GM21360 (cell line): ENCODE measurements around the gene TTC7B.

Experiments used
- ATAC-seq: cut with Tn5 transposase; IDR thresholded peaks from one replicate; pipeline ENCODE4 v1.9.1; 2021; ENCODE audit warnings: mild to moderate bottlenecking, moderate library complexity; ENCODE audit not compliant: unreplicated experiment

TTC7B gene

GRCh38 chr14:90678420-90678819 lies 137.8 kb downstream of the TTC7B start:
- no peak for ATAC-seq

GRCh38 chr14:90677484-90678050 lies 138.7 kb downstream of the TTC7B start:
- ATAC-seq: no peak

GRCh38 chr14:90676912-90677311 lies 139.3 kb downstream of the TTC7B start:
- ATAC-seq: no peak

GRCh38 chr14:90676356-90676755 lies 139.9 kb downstream of the TTC7B start:
- ATAC-seq: no peak

- ATAC-seq: no peak
Measured at GRCh38 chr14:90675399-90675798, 140.8 kb downstream of the TTC7B start.

GRCh38 chr14:90674716-90675115 lies 141.5 kb downstream of the TTC7B start:
- ATAC-seq: no peak

- no peak for ATAC-seq
Measured at GRCh38 chr14:90674043-90674670, 142.1 kb downstream of the TTC7B start.

- no peak for ATAC-seq
Measured at GRCh38 chr14:90671382-90672234, 144.6 kb downstream of the TTC7B start.

- no peak for ATAC-seq
Measured at GRCh38 chr14:90669731-90670130, 146.5 kb downstream of the TTC7B start.

- no peak for ATAC-seq
Measured at GRCh38 chr14:90666571-90666970, 149.7 kb downstream of the TTC7B start.

GRCh38 chr14:90665321-90666000 lies 150.8 kb downstream of the TTC7B start:
- ATAC-seq: no peak

GRCh38 chr14:90664911-90665310 lies 151.3 kb downstream of the TTC7B start:
- no peak for ATAC-seq

- no peak for ATAC-seq
Measured at GRCh38 chr14:90663680-90664079, 152.6 kb downstream of the TTC7B start.

- ATAC-seq: no peak
Measured at GRCh38 chr14:90663140-90663539, 153.1 kb downstream of the TTC7B start.

GRCh38 chr14:90661866-90662265 lies 154.4 kb downstream of the TTC7B start:
- ATAC-seq: no peak

- no peak for ATAC-seq
Measured at GRCh38 chr14:90660865-90661570, 155.2 kb downstream of the TTC7B start.

- no peak for ATAC-seq
Measured at GRCh38 chr14:90659156-90659555, 157.1 kb downstream of the TTC7B start.

- ATAC-seq: no peak
Measured at GRCh38 chr14:90658541-90658967, 157.7 kb downstream of the TTC7B start.

GRCh38 chr14:90656973-90657372 lies 159.3 kb downstream of the TTC7B start:
- no peak for ATAC-seq

GRCh38 chr14:90655829-90656228 lies 160.4 kb downstream of the TTC7B start:
- no peak for ATAC-seq

GRCh38 chr14:90654831-90655276 lies 161.4 kb downstream of the TTC7B start:
- no peak for ATAC-seq
